HCT116 (cell line): ENCODE data around the gene SLC25A29.
"Not testable (repeated sequence)": the region's sequence is repeated elsewhere in the genome, so short reads cannot be mapped to it uniquely, and the experiment has no call there.

Experiments
- CEBPB ChIP-seq: IDR thresholded peaks from 2 replicates; pipeline ENCODE4 v1.6.1; 2012; ENCODE audit warnings: low read depth
- POLR2A ChIP-seq: IDR thresholded peaks from 2 replicates; pipeline ENCODE4 v1.7.0; 2011; ENCODE audit warnings: borderline replicate concordance; ENCODE audit not compliant: insufficient read depth, insufficient read length; ENCODE audit errors: extremely low read depth
- TCF7L2 ChIP-seq: IDR thresholded peaks from 2 replicates; pipeline ENCODE4 v1.7.0; 2011; ENCODE audit warnings: borderline replicate concordance, inconsistent platforms; ENCODE audit not compliant: insufficient read depth, insufficient read length; ENCODE audit errors: extremely low read depth
- TF ChIP-seq, protein P1 (sequence below), 3 experiments: fragments of 200-600 bp in 1 of 3; sonication (generic) in 1 of 3; IDR thresholded peaks in 2 of 3; conservative IDR thresholded peaks in 1 of 3; 2 replicates each; pipeline ENCODE4 v1.5.1; 2012 to 2017; ENCODE audit warnings: low read depth in 2 of 3, low read length in 2 of 3, antibody characterized with exemption in 1 of 3, borderline replicate concordance in 1 of 3, control low read depth in 1 of 3, mild to moderate bottlenecking in 1 of 3, mixed read lengths in 1 of 3, mixed run types in 1 of 3, moderate library complexity in 1 of 3; ENCODE audit not compliant: insufficient read depth in 1 of 3

DNA sequence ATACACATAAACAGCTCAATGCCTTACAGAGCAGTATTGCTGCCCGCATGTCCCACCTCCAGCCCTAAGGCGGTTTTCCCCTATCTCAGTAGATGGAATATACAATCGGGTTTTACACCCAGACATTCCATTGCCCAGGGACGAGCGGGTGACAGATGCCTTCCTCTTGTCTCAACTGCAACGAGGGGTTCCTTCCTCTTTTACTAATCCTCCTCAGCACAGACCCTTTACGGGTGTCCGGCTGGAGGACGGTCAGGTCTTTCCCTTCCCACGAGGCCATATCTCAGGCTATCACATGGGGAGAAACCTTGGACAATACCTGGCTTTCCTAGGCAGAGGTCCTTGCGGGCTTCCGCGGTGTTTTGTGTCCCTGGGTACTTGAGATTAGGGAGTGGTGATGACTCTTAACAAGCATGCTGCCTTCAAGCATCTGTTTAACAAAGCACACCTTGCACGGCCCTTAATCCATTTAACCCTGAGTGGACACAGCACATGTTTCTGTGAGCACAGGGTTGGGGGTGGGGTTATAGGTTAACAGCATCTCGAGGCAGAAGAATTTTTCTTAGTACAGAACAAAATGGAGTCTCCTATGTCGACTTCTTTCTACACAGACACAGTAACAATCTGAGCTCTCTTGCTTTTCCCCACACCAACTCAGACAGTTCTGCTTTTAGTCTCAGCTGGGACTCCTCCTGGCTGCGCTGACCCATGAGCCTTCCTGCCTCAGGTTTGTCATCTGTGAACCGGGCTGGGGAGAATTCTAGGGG lies 6.0 kb upstream of the SLC25A29 start:
- TF ChIP-seq, protein P1, sequence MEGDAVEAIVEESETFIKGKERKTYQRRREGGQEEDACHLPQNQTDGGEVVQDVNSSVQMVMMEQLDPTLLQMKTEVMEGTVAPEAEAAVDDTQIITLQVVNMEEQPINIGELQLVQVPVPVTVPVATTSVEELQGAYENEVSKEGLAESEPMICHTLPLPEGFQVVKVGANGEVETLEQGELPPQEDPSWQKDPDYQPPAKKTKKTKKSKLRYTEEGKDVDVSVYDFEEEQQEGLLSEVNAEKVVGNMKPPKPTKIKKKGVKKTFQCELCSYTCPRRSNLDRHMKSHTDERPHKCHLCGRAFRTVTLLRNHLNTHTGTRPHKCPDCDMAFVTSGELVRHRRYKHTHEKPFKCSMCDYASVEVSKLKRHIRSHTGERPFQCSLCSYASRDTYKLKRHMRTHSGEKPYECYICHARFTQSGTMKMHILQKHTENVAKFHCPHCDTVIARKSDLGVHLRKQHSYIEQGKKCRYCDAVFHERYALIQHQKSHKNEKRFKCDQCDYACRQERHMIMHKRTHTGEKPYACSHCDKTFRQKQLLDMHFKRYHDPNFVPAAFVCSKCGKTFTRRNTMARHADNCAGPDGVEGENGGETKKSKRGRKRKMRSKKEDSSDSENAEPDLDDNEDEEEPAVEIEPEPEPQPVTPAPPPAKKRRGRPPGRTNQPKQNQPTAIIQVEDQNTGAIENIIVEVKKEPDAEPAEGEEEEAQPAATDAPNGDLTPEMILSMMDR (IDR thresholded peaks at IDR 0.05 in 2 of 3, conservative IDR thresholded peaks at IDR 0.05 in 1 of 3; ENCODE audit: borderline replicate concordance in 1 of 3, insufficient read depth in 1 of 3, low read depth in 2 of 3, low read length in 2 of 3): not testable (repeated sequence)
- TF ChIP-seq POLR2A, CEBPB, TCF7L2: not testable (repeated sequence)
